Astrocyte of the cerebellum (primary cell): Measurements from ENCODE around the gene ATP2B3.

Experiments
- DNase-seq: peaks from one replicate; pipeline ENCODE4 v3.0.0-alpha.2; 2011; ENCODE audit warnings: low read depth
- H3K4me3 ChIP-seq: 2 replicates; pipeline ENCODE4 v1.5.1; 2011; ENCODE audit warnings: mild to moderate bottlenecking, low read depth, low read length, moderate library complexity
- CTCF ChIP-seq: IDR thresholded peaks from 2 replicates; pipeline ENCODE4 v1.5.1; 2012; ENCODE audit warnings: low read length, low read depth, moderate library complexity, mild to moderate bottlenecking; ENCODE audit errors: missing control alignments
- in situ Hi-C: cut with HindIII; loops from 2 replicates; pipeline ENCODE4 v1.10.0; 2017; ENCODE audit warnings: low sequenced_read_pairs

ATP2B3 gene

GRCh38 chrX:153477901-153478300, 39.5 kb upstream of the ATP2B3 start:
- H3K4me3 ChIP-seq = no peak overlapping the region
- TF ChIP-seq CTCF = no peak
- DNase-seq = no peak
- in situ Hi-C loops = no loop called here

- H3K4me3 ChIP-seq = no peak overlapping the region
- in situ Hi-C loops = no loop called here
- DNase-seq = no peak
- no peak for TF ChIP-seq CTCF
These were observed 38.7 kb upstream of the ATP2B3 start for GRCh38 chrX:153478746-153479145.

DNA sequence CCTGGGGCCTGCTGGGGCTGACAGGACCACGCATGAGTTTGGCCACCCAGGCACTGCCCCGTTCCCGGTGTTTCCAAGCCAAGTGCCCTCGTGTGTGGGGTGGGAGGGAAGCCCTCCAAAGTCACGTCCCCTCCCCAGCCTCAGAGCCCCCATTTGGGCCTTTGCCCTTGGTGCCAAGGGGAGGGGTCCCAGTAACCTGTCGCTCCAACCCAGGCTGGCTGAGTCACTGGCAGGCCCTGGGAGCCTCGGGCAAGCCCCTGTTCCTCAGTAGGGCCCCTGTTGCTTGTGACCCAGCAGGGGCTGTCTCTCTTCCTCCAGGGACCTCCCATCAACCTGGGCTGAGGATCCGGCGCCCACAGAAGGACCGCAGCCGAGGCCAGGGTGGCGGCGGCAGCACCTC, 36.4 kb upstream of the ATP2B3 start:
- in situ Hi-C loops = no loop called here
- no peak for DNase-seq
- H3K4me3 ChIP-seq = no peak overlapping the region
- no peak for TF ChIP-seq CTCF

DNA sequence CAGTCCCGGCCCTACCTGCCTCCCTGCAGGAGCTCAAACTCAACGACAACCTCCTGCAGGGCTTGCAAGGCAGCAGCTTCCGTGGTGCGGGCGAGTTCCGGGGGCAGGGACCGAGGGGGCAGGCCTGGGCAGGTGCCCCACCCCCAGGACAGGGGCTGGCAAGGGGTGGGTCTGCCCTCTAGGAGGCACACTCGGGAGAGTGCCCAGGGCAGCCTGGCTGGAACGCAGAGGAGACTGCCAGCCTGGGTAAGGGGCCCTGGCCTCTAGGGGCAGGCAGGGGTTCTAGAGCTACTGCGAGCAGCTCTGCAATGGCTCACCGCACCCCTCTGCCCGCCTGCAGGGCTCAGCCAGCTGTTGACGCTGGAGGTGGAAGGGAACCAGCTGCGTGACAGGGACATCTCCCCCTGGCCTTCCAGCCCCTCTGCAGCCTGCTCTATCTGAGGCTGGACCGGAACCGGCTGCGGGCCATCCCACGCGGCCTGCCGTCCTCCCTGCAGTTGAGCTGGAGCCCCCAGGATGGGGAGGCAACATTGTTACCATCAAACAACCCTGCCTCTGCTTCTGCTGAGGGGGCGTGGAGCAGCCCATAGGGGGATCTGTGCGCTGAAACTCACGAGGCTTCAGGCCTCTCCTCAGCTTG, 34.9 kb upstream of the ATP2B3 start:
- no peak for DNase-seq
- no peak overlapping the region for H3K4me3 ChIP-seq
- TF ChIP-seq CTCF = no peak
- in situ Hi-C loops = no loop called here

GRCh38 chrX:153485396-153486080, 31.9 kb upstream of the ATP2B3 start:
- H3K4me3 ChIP-seq = no peak overlapping the region
- DNase-seq = no peak
- in situ Hi-C loops = no loop called here
- TF ChIP-seq CTCF = no peak

DNA sequence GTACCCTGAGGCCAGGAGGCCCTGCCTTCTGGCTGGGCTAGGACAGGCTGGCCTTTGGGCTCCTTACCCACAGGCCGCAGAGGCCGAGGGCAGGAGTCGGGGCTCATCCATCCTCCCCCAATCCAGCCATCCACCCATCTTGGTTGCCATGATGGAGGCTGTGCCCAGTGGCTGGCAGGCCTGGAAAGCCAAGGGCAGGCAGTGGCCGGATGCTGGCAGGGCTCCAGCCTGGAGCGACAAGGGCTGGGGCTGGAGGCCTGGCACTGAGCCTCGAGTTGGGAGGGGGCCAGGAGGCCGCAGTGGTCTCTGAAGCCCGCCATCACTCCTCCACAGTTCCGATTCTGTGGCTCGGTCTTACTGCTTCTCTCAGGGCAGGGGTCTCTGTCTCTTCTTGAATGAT, 31.3 kb upstream of the ATP2B3 start:
- no peak for TF ChIP-seq CTCF
- in situ Hi-C loops = no loop called here
- no peak overlapping the region for H3K4me3 ChIP-seq
- no peak for DNase-seq
